DMS53 (cell line): ENCODE data around the gene CCDC88A.
"Not testable (repeated sequence)": the region's sequence is repeated elsewhere in the genome, so short reads cannot be mapped to it uniquely, and the experiment has no call there.

Experiments
- DNase-seq: peaks from one replicate; lab custom pipeline; 2025; lab: John Stamatoyannopoulos, UW

CCDC88A gene, protein sequence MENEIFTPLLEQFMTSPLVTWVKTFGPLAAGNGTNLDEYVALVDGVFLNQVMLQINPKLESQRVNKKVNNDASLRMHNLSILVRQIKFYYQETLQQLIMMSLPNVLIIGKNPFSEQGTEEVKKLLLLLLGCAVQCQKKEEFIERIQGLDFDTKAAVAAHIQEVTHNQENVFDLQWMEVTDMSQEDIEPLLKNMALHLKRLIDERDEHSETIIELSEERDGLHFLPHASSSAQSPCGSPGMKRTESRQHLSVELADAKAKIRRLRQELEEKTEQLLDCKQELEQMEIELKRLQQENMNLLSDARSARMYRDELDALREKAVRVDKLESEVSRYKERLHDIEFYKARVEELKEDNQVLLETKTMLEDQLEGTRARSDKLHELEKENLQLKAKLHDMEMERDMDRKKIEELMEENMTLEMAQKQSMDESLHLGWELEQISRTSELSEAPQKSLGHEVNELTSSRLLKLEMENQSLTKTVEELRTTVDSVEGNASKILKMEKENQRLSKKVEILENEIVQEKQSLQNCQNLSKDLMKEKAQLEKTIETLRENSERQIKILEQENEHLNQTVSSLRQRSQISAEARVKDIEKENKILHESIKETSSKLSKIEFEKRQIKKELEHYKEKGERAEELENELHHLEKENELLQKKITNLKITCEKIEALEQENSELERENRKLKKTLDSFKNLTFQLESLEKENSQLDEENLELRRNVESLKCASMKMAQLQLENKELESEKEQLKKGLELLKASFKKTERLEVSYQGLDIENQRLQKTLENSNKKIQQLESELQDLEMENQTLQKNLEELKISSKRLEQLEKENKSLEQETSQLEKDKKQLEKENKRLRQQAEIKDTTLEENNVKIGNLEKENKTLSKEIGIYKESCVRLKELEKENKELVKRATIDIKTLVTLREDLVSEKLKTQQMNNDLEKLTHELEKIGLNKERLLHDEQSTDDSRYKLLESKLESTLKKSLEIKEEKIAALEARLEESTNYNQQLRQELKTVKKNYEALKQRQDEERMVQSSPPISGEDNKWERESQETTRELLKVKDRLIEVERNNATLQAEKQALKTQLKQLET (N-terminal part only)

GRCh38 chr2:55419679-55420438 lies at the start of gene CCDC88A:
CCDC88A (minus strand) TSS chr2:55419856; CDS start chr2:55419079, 777 bp downstream.
- DNase-seq, result peak; percentile 98

GRCh38 chr2:55461679-55462078 lies 42.0 kb upstream of the CCDC88A start:
- no peak for DNase-seq

DNA sequence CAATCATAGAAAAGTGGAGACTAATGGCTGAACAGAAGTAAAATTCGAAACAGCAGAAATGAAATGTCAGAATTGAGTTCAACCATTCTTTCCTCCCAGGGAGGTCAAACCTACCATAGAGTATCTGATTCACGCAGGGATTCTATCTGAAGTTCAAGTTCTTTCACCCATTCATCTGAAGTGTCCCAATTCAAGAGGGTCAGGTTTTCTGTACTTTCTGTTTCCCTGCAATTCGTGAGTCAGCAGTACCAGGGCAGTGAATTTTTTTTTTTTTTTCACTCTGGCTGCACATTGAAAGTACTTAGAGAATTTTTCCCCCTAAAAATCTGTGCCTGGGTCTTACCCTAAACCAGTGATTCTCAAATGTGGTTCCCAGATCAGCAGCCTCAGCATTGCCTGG lies 40.9 kb upstream of the CCDC88A start:
- DNase-seq, result peak; percentile 48

DNA sequence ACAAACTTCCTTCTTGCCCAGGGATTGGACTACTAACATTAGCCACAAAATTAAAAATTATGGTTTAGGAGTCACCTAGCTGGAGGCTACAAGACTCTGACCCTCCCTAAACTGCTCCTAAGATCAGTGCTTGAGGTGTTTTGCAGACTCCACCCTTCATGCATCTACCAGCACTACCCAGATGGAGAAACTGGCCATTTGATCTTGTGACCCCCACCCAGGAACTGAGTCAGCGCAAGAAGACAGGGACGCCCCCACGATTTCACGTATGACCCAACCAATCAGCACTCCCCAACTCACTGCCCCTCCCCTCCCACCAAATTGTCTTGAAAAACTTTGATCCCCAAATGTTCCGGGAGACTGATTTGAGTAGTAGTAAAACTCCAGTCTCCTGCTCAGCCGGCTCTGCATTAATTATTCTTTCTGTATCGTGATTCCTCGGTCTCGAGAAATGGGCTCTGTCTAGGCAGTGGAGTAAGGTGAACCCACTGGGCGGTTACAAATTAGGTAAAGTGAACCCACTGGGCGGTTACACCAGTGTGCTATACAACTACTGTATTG lies 40.1 kb upstream of the CCDC88A start:
- no peak for DNase-seq

- no peak for DNase-seq
These were observed 39.6 kb upstream of the CCDC88A start for GRCh38 chr2:55459279-55459678.

- no peak for DNase-seq
These were observed 34.5 kb upstream of the CCDC88A start for GRCh38 chr2:55454121-55454520.

DNA sequence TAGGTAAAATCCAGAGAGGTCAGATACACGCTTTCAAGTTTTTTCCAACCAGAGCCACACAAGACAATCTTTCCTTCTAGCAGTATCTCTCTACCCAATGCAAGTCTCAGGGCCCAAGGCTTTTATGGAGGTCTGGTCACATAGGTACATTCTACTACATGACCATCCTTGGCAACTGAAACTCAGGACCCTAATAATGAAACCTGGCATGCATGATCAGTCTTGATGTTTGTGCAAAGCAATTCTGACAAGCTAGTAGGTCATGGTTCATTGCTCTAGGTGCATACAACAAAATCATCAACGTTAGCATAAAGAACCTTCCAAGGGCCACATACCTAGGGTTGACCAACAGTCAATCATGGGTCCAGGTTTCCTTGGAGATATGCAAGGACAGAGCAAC lies 33.2 kb upstream of the CCDC88A start:
- DNase-seq, result peak; percentile 45

DNA sequence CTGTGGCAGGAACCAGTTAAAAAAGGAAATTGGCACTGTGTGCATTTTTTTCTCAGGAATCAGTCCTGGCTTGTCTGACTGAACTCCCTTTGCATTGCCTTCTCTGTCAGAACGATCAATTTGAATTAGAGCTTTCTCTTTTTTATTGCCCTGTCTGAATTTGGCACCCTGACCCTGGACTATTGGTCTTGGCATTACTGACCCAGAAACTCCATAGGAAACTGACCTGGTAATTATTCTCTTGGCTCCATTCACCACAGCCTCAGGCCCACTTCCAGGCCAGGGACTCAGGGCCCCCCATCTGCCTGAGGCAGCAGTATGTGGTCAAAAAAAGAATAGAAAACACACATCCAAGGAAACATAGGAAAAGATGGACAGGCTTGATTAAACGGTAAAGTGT lies 32.0 kb upstream of the CCDC88A start:
- no peak for DNase-seq

GRCh38 chr2:55450014-55450413 lies 30.4 kb upstream of the CCDC88A start:
- DNase-seq, result not testable (repeated sequence)

DNA sequence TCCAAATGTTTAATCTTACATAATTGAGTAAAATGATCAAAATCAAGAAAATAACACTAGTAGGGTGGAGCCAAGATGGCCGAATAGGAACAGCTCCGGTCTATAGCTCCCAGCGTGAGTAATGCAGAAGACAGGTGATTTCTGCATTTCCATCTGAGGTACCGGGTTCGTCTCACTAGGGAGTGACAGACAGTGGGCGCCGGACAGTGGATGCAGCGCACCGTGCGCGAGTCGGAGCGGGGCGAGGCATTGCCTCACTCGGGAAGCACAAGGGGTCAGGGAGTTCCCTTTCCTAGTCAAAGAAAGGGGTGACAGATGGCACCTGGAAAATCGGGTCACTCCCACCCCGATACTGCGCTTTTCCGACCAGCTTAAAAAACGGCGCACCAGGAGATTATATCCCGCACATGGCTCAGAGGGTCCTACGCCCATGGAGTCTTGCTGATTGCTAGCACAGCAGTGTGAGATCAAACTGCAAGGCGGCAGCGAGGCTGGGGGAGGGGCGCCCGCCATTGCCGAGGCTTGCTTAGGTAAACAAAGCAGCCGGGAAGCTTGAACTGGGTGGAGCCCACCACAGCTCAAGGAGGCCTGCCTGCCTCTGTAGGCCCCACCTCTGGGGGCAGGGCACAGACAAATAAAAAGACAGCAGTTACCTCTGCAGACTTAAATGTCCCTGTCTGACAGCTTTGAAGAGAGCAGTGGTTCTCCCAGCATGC lies 22.5 kb upstream of the CCDC88A start:
- peak; percentile 86 for DNase-seq

DNA sequence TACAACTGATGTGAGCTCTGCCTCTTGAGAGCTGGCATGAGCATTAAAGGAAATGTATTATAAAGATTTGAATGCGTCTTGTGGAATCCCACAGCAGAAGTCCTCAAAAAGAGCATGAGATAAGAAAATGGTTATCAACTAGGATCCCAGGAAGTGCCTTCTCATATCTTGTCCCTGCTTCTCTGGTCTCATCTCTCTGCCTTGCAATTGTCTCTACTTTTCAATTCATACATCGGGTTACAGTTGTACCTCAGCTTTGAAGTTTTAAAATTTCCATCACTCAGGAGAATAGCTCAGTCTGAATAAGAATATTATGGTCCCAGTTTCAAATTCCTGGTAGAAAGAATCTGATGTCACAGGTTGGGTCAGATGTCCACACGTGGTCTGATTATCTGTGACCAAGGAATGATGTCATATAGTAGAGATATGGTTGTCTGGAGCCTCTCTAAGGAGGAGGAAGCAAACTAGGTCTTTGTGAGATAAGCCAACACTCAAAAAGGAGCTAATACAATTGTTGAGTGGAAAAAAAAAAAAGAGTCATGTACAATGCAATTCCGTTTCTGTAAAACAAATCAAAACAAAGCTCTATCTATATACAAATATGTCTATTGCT lies 21.7 kb upstream of the CCDC88A start:
- DNase-seq, result peak; percentile 78

DNA sequence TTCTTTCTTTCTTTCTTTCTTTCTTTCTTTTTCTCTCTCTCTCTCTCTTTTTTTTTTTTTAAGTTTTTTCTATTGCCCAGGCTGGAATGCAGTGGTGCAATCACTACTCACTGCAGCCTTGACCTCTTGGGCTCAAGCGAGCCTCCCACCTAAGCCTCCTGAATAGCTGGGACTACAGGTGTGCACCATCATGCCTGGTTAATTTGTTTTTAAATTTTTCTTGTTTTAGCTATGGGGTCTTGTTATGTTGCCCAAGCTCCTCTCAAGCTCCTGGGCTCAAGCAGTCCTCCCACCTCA lies 19.4 kb upstream of the CCDC88A start:
- no peak for DNase-seq

- no peak for DNase-seq
These were observed 18.9 kb upstream of the CCDC88A start for GRCh38 chr2:55438391-55439100.

DNA sequence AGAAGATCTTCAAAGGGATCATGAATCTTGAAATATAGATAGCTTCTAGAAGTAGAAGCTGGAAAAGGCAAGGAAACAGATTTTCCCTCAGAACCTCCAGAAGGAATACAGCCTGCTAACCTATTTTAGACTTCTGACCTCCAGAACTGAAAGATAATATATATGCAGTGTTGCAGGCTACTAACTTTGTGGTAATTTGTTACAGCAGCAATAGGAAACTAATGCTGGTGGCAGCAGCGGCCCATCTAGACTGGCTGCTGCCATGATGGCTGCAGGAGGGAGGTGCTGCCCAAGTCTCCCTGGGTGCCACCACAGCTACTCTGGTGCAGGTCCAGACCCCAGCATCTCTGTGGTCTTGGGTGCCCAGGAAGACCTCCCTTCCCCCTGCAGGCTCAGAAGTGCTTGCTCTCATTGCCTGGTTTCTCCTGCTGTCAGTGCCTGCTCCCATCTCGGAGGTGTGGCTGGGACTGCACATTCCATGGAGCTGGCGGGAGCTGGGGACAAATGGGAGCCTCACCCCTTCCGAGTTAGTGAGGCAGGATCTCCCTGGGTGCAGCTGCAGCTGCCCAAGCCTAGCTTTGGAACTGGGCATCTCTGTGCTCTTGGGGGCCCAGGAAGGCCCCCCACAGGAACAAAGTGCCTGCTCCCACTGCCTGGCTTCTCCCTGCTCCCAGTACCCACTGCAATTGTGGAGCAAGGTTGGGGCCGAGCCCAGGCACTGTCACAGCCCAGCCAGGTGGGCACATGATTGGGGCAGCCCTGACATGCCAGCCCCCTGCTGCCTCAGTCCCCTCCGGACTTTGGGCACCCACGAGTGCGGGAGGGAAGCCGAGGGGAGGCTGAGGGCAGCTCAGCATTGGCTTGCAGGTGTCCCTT lies 18.1 kb upstream of the CCDC88A start:
- DNase-seq, result no peak

GRCh38 chr2:55431982-55432627 lies 12.4 kb upstream of the CCDC88A start:
- DNase-seq, result peak; percentile 63

DNA sequence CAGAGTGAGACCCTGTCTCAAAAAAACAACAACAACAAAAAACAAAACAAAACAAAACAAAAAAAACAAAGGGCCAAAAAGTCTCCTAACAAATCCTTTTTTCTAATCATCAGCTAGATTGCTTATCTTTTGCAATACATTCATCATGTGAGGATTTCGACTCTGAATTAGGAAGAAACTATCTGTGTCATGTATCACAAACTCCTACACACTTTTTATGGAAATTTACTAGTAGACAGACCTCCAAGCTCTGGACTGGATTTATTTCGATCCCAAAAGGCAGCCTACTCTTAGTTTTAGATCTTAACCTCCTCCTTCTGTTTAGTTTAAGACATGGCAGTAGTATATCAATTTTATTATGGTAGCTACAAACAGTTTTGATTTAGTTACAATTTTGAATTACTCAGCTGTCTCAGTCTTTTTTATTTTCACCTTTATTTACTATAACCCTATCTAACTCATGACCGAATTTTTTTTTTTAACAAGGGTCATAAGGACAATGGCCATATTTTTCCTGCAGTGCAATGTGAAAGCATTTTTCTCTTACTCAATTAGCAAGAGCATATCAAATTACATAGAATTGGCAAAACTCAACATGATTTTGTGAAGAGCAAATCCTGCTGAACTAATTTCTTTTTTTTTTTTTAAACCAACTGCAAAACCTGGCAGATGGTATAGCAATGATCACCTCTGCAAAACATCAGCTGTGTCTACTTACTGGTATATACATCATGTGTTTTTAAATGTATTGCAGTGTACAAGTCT lies 10.7 kb upstream of the CCDC88A start:
- DNase-seq, result no peak

GRCh38 chr2:55428258-55428657 lies 8.6 kb upstream of the CCDC88A start:
- DNase-seq, result no peak

DNA sequence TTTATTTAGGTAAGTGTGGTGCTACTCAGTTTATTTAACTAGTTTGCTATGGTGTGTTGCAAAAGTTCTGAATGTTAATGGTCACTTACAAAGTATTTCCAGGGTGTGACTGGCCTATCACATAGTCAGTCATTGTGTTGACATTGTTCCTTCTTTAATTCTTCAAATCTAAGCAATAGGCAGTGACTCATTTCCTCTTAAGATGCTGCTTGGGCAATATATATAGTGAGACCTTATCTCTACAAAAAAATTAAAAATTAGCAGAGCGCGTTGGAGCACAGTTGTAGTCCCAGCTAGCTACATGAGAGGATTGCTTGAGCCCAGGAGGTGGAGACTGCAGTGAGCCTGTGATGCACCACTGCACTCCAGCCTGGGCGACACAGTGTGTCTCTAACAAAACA lies 5.8 kb upstream of the CCDC88A start:
- DNase-seq, result no peak
